HG02798 (cell line): Measurements from ENCODE around the gene FBXO27.
"Not testable (repeated sequence)": the region's sequence is repeated elsewhere in the genome, so short reads cannot be mapped to it uniquely, and the experiment has no call there.

Source experiments
- ATAC-seq: cut with Tn5 transposase; IDR thresholded peaks from one replicate; pipeline ENCODE4 v1.9.1; 2021; ENCODE audit warnings: mild to moderate bottlenecking; ENCODE audit not compliant: unreplicated experiment, poor library complexity

FBXO27 gene

GRCh38 chr19:38990949-38991697 lies 41.2 kb downstream of the FBXO27 start:
- ATAC-seq, result no peak

GRCh38 chr19:38989614-38990013 lies 42.7 kb downstream of the FBXO27 start:
- ATAC-seq, result not testable (repeated sequence)

DNA sequence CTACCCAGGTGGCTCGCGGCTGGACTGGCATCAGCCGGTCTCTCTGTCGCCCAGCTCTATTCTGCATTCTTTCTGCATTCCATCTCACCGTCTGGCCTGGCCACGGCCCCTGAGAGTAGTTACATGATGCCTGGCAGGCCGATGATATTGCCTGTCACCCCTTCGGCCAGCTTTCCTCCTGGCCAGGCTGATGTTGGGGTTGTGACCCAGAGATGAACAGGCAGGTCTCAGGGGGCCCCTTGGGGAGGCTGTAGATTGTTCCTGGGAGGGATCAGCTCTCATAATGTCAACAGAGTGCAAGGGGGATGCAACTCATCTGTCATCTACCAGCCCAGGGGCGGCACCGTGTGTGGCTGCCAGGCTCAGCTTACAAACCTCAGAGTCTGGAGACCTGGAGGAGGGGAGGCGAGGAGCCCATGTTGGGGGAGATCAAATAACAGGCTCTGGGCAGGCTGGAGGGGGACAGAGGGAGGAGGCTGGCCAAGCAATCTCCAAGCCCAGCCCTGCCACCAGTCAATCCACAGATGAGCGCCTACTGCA lies 43.2 kb downstream of the FBXO27 start:
- no peak for ATAC-seq

DNA sequence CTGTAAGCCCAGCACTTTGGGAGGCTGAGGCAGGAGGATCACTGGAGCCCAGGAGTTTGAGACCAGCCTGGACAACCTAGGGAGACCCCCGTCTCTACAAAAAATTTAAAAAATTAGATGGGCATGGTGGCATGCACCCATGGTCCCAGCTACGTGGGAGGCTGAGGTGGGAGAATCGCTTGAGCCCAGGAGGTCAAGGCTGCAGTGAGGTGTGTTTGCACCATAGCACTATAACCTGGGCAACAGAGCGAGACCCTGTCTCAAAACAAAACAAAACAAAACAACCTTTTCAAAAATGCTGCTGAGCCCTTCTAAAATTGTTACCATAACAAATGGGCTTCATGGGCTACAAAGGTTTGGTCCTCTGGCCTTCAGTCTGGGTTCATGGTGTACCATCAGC lies 43.7 kb downstream of the FBXO27 start:
- not testable (repeated sequence) for ATAC-seq

DNA sequence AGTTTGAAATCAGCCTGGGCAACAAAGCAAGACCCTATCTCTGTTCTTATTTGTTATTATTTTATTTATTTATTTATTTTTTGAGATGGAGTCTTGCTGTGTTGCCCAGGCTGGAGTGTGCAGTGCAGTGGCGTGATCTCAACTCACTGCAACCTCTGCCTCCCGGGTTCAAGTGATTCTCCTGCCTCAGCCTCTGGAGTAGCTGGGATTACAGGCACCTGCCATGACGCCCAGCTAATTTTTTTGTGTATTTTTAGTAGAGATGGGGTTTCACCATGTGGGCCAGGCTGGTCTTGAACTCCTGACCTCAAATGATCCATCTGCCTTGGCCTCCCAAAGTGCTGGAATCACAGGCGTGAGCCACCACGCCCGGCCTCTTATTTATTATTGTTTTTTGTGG lies 44.6 kb downstream of the FBXO27 start:
- ATAC-seq, result not testable (repeated sequence)

DNA sequence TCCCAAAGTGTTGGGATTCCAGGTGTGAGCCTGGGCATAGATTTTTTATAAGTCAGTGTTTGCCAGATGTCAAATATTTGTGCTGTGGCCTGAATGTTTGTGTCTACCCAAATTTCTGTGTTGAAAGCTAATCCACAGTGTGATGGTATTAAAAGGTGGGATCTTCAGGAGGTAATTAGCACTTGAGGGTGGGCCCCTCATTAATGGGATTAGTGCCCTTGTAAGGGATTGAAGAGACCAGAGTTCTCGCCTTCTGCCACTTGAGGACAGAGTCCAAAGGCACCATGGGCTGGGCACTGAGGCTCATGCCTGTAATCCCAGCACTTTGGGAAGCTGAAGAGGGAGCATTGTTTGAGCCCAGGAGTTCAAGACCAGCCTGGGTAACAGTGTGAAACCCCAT lies 47.1 kb downstream of the FBXO27 start:
- no peak for ATAC-seq

DNA sequence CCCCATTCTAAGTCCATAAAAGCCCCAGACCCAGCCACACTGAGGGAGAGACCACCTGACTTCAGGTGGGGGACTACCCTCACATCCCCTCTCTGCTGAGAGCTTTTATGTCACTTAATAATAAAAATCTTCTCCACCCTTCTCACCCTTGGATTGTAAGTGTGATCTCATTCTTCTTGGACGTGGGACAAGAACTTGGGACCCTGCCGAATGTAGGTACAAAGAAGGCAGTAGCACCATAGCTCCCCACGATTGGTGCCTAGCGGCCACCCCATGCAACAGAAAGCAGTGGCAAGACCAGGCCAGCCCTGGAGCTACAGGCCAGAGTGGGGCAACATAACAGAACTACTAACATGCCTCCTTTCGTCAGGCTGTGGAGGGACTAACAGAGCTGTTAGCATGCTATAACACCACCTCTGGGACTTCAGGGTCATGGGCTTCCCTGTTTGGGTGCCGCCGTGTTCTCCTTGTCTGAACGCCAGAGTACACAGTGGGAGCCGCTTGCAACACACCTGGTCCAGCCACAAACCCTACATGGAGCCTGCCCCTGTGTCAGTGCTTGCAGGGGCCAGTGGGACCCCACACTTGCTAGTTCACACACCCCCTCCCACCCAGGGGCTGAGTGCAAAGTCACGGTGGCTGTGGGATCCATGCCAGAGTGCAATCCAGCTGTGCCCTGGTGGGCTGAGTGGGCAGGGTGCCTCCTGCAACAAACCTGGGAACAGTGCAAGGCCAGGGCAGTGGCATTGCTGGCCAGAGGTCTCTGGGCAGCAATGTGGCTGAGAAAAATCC lies 51.6 kb downstream of the FBXO27 start:
- ATAC-seq, result no peak

- no peak for ATAC-seq
Measured at GRCh38 chr19:38979812-38980211, 52.5 kb downstream of the FBXO27 start.

GRCh38 chr19:38978326-38978689 lies 54.0 kb downstream of the FBXO27 start:
- ATAC-seq, result no peak

DNA sequence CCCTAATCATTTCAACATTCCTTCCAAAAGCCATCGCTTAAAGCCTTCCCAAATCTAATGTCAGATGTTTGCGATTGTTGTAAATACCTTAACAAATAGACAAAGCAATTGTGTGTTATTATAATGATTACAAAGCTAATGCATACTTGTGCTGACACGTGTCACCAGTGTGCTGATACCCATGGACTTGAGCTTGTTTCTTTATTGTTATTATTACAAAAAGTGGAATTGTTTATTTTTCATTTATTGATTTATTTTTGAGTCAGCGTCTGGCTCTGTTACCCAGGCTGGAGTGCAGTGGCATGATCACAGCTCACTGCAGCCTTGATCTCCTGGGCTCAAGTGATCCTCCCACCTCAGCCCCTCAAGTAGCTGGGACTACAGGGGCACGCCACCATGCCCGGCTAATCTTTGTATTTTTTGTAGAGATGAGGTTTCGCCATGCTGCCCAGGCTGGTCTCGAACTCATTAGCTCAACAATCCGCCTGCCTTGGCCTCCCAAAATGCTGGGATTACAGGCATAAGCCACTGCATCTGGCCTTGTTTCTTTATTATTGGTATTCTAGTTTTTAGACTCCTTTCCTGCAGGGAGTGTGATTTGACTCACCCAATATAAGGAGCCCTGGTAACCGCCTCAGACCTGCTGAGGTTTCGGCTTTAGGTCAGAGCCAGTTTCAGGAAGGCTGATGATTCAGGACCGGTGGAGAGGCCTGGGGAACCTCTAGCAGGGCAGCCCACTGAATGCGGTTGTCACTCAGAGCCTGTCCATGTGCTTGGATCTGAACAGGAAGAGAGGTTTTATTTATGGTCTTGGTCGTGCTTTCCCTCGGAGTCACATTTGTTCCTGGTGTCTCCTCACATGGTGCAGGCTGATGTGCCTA lies 54.7 kb downstream of the FBXO27 start:
- ATAC-seq, result no peak

DNA sequence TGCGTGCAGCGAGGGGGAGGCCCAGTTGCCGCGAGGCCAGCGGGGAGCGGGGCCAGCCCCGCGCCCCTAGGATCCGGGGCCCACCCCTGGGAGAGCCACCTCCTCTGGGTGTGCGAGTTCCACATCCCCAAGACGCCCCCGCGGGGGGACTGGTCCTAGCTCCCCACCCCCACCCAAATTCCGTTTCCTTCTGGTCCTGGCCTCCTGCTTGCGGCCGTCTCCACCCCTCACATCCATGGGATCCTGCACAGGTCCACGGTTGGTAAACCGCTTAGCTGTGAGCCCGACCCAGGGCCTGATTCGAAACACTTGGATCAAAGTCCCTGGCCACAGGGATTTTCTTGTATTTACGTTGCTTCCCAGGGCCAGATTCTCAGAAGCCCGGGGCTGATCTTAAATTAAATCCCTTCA lies 56.5 kb downstream of the FBXO27 start:
- ATAC-seq, result no peak

- ATAC-seq, result no peak
Measured at GRCh38 chr19:38975214-38975860, 57.0 kb downstream of the FBXO27 start, which contains the start of gene FBXO17. Gene FBXO17, minus strand, starts transcription at chr19:38975742. Its CDS starts 25,423 bp downstream, at chr19:38950319.

GRCh38 chr19:38974624-38975213 lies 57.6 kb downstream of the FBXO27 start:
- ATAC-seq, result no peak
